GM12892 (cell line): ENCODE results near the gene LAMB3.

Source experiments
- POLR2A ChIP-seq: IDR thresholded peaks from 2 replicates; pipeline ENCODE4 v1.6.1; 2011; ENCODE audit warnings: low read depth, low read length, control low read depth
- POLR2AphosphoS5 ChIP-seq: IDR thresholded peaks from 2 replicates; pipeline ENCODE4 v1.6.1; 2011; ENCODE audit warnings: low read depth, low read length, control low read depth
- TAF1 ChIP-seq: IDR thresholded peaks from 2 replicates; pipeline ENCODE4 v1.6.1; 2011; ENCODE audit warnings: low read depth, mild to moderate bottlenecking, control low read depth, low read length, borderline replicate concordance

GRCh38 chr1:209692745-209693504 lies 40.7 kb upstream of the LAMB3 start:
- TF ChIP-seq POLR2A (no peak), TAF1 (no peak), POLR2AphosphoS5 (no peak)
